ENCODE measurements around the gene ZAP70.

Gene ZAP70

GRCh38 chr2:97735161-97735561 lies 21.8 kb downstream of the ZAP70 start:
- no peak for DNase-seq

GRCh38 chr2:97736185-97736584 lies 22.8 kb downstream of the ZAP70 start:
- peak; percentile 58 for DNase-seq

GRCh38 chr2:97736608-97737330 lies 23.4 kb downstream of the ZAP70 start:
- DNase-seq: no peak

- DNase-seq: no peak
Measured at GRCh38 chr2:97737421-97738178, 24.2 kb downstream of the ZAP70 start.

GRCh38 chr2:97738179-97739019 lies 25.0 kb downstream of the ZAP70 start:
- DNase-seq: no peak

- DNase-seq: no peak
Measured at GRCh38 chr2:97739020-97739892, 25.9 kb downstream of the ZAP70 start.

- DNase-seq: no peak
Measured at GRCh38 chr2:97739893-97740245, 26.5 kb downstream of the ZAP70 start.

- peak; percentile 70 for DNase-seq
Measured at GRCh38 chr2:97740590-97741182, 27.3 kb downstream of the ZAP70 start.

- no peak for DNase-seq
Measured at GRCh38 chr2:97741251-97741650, 27.9 kb downstream of the ZAP70 start.

- DNase-seq: no peak
Measured at GRCh38 chr2:97741686-97742085, 28.3 kb downstream of the ZAP70 start.

- no peak for DNase-seq
Measured at GRCh38 chr2:97742381-97742847, 29.0 kb downstream of the ZAP70 start.

GRCh38 chr2:97743913-97744312 lies 30.5 kb downstream of the ZAP70 start:
- DNase-seq: no peak

GRCh38 chr2:97745474-97746174 lies 32.2 kb downstream of the ZAP70 start:
- no peak for DNase-seq

GRCh38 chr2:97747285-97747684 lies 33.9 kb downstream of the ZAP70 start:
- no peak for DNase-seq

GRCh38 chr2:97747716-97748115 lies 34.3 kb downstream of the ZAP70 start:
- no peak for DNase-seq

- DNase-seq: no peak
Measured at GRCh38 chr2:97749581-97749980, 36.2 kb downstream of the ZAP70 start.

GRCh38 chr2:97750017-97750416 lies 36.6 kb downstream of the ZAP70 start:
- DNase-seq: no peak

- DNase-seq: no peak
Measured at GRCh38 chr2:97751752-97752151, 38.4 kb downstream of the ZAP70 start.

- DNase-seq: no peak
Measured at GRCh38 chr2:97752342-97753334, 39.3 kb downstream of the ZAP70 start.
